ENCODE results near the gene REPIN1. TPM values are rescaled to one million over a fixed set of nuclear protein-coding genes. Genes with fewer than 3 reads are reported as not detected.

The REPIN1 gene
- total RNA-seq, 1 experiment from 2014 or later, result 106 TPM

DNA sequence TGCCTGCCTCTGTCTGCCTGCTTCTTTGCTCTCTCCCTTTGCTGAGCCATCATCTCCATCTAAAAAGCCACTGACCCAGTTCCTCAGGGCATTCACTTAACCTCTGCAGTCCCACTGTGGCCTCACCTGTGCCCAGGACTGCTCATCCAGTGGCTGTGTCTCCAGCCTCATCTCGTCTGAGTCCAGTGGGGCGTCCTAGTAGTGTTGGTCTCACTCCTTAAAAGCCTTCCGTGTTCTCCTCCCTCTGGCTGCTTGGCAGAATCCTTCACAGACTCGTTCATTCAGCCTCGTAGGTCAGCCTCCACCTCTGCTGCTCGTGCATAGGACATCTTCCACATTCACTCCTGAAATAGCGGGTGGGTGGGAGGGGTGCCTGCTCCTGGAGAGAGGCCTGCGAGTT lies 34.5 kb upstream of the REPIN1 start:
- peaks cover 55 to 63% of the 10 kb centered on the region in 2 experiments for H3K4me1 Mint-ChIP-seq

More for the DNA sequence above, 34.5 kb upstream of the REPIN1 start:
- H2BK5ac ChIP-seq (ENCODE audit: insufficient read length, low read length), result no peak overlapping the region
- peak overlapping the region in 1 of 3 experiments; percentile 72; a peak in 2 of 7 replicates for H3K27ac Mint-ChIP-seq
- H3K36me3 Mint-ChIP-seq (ENCODE audit: insufficient read depth in 1 of 3, low read depth in 3 of 3), result peaks cover 27 to 32% (median 29%) of the 10 kb centered on the region in 3 experiments
- H3K27me3 ChIP-seq (ENCODE audit: insufficient read depth, low read length), result no peaks in the 10 kb centered on the region
- no peak for DNase-seq
- no peak overlapping the region for H2BK20ac ChIP-seq (ENCODE audit: low read depth, low read length, poor library complexity, severe bottlenecking)
- no peak overlapping the region for H3K18ac ChIP-seq (ENCODE audit: insufficient read length, low read depth, low read length)
- no peaks in the 10 kb centered on the region for H3K79me1 ChIP-seq (ENCODE audit: insufficient read depth, low read depth, low read length, poor library complexity, severe bottlenecking)
- no peak overlapping the region for H3K4me2 ChIP-seq (ENCODE audit: insufficient read depth, insufficient read length, low read length)
- H2AFZ ChIP-seq (ENCODE audit: low read length), result no peak overlapping the region
- no peak overlapping the region for H3K23ac ChIP-seq (ENCODE audit: insufficient read length, low read depth, low read length)
- no peak overlapping the region for H3K9ac ChIP-seq (ENCODE audit: extremely low read depth, insufficient read length, low read length)
- no peaks in the 10 kb centered on the region for H4K20me1 ChIP-seq (ENCODE audit: control insufficient read depth, insufficient read depth, insufficient read length)
- H4K91ac ChIP-seq (ENCODE audit: insufficient read length, low read depth, low read length), result no peak overlapping the region
- no peaks in the 10 kb centered on the region for H3K9me3 ChIP-seq (ENCODE audit: control insufficient read depth, low read depth, low read length)
- no peak overlapping the region for H3K4me3 Mint-ChIP-seq
- no peak overlapping the region for H4K8ac ChIP-seq (replicated peaks; ENCODE audit: insufficient read length, low read depth, low read length)
- no peak overlapping the region for H3K14ac ChIP-seq (ENCODE audit: insufficient read depth, low read length)
- H2BK15ac ChIP-seq (ENCODE audit: low read depth, low read length), result no peak overlapping the region
- no peak overlapping the region for H2BK120ac ChIP-seq (ENCODE audit: low read depth, low read length, poor library complexity, severe bottlenecking)
- no peak overlapping the region for H4K5ac ChIP-seq (ENCODE audit: insufficient read length, low read depth, low read length)
- no peak overlapping the region for H3T11ph ChIP-seq (ENCODE audit: low read length)
- no peaks in the 10 kb centered on the region; a peak in 1 of 5 replicates for H3K9me3 Mint-ChIP-seq
- TF ChIP-seq CTCF (conservative IDR thresholded peaks at IDR 0.05), result no peak
- no peak overlapping the region for H2BK12ac ChIP-seq (ENCODE audit: insufficient read length, low read depth, low read length)
- no peak overlapping the region for H2AK5ac ChIP-seq (ENCODE audit: insufficient read length, low read length)
- H3K23me2 ChIP-seq (ENCODE audit: insufficient read length, low read depth, low read length, poor library complexity, severe bottlenecking), result no peaks in the 10 kb centered on the region
- H3K79me2 ChIP-seq (ENCODE audit: insufficient read depth, low read length), result no peaks in the 10 kb centered on the region
- H3K4ac ChIP-seq (ENCODE audit: low read depth, low read length), result no peak overlapping the region
- peaks cover 9% of the 10 kb centered on the region; the same call in 1 of the 2 replicates for H3K4me1 ChIP-seq (ENCODE audit: insufficient read depth, low read length)
- peaks cover 40% of the 10 kb centered on the region for H3K27me3 Mint-ChIP-seq (ENCODE audit: low read depth)
- H3K27ac ChIP-seq (ENCODE audit: insufficient read length, low read depth, low read length), result no peak overlapping the region
- no CpG with 5 or more reads among the region's 8 CpGs for WGBS (ENCODE audit: extremely low coverage, insufficient read length, low lambda C conversion rate)
- no peak overlapping the region for H3K56ac ChIP-seq (ENCODE audit: insufficient read length, low read depth, low read length)

All from H9 (cell line).